LNCAP (cell line): Measurements from ENCODE around the gene SLC35C1.

ENCODE experiments used
- CTCF ChIP-seq: fragments of 450-650 bp; IDR thresholded peaks from 2 replicates; pipeline ENCODE4 v1.5.1; 2017; ENCODE audit warnings: mild to moderate bottlenecking

SLC35C1 gene

GRCh38 chr11:45853332-45854219, 48.6 kb downstream of the SLC35C1 start:
- no peak for TF ChIP-seq CTCF

GRCh38 chr11:45855308-45855707, 50.4 kb downstream of the SLC35C1 start:
- no peak for TF ChIP-seq CTCF

GRCh38 chr11:45856044-45856468, 51.1 kb downstream of the SLC35C1 start:
- no peak for TF ChIP-seq CTCF

GRCh38 chr11:45857961-45858474, 53.1 kb downstream of the SLC35C1 start:
- no peak for TF ChIP-seq CTCF

- no peak for TF ChIP-seq CTCF
These were observed 53.9 kb downstream of the SLC35C1 start for GRCh38 chr11:45858751-45859398.

GRCh38 chr11:45859661-45860140, 54.8 kb downstream of the SLC35C1 start:
- TF ChIP-seq CTCF = no peak

- TF ChIP-seq CTCF = no peak
These were observed 55.4 kb downstream of the SLC35C1 start for GRCh38 chr11:45860348-45860747.
